Epithelial cell of proximal tubule (primary cell): ENCODE measurements around the gene EIF4A3. TPM values are rescaled to one million over a fixed set of nuclear protein-coding genes. Genes with fewer than 3 reads are reported as not detected.

ENCODE experiments used
- DNase-seq: peaks from one replicate; pipeline ENCODE4 v3.0.0-alpha.2; 2011; ENCODE audit warnings: low read depth
- H3K4me3 ChIP-seq: 2 replicates; pipeline ENCODE4 v1.5.1; 2011; ENCODE audit warnings: low read depth, mild to moderate bottlenecking, low read length
- total RNA-seq: library from RNA; depleted of rRNA; stranded (reverse); fragments of >200 nt; gene quantifications from 2 replicates; pipeline ENCODE4 v1.2.3, GENCODE V29; 2015
- TF ChIP-seq, protein P1 (sequence below): conservative IDR thresholded peaks from 2 replicates; pipeline ENCODE4 v1.5.1; 2012; ENCODE audit warnings: low read depth, mild to moderate bottlenecking, low read length

Gene EIF4A3
- total RNA-seq, 1 donor from 2014 or later = 122 TPM

DNA sequence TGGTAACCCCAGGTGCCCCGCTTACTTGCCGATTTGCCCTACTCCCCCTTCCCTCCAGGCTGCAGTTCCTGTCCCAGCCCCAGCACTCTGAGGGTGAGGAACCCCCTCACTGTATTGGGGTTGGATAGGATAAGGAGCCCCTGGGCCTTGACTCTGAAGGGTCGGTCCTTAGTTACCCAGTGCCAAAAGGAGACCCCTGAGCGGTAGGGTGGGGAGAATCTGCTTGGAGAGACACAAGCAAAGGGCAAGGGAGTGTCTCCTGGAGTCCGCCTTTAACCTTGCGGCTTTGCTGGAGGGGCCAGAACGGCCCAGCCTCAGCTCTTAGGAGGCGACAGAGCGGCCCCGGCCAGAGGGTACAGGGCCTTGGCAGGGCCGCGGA, 35.9 kb upstream of the EIF4A3 start:
- H3K4me3 ChIP-seq = no peak overlapping the region
- TF ChIP-seq, protein P1, sequence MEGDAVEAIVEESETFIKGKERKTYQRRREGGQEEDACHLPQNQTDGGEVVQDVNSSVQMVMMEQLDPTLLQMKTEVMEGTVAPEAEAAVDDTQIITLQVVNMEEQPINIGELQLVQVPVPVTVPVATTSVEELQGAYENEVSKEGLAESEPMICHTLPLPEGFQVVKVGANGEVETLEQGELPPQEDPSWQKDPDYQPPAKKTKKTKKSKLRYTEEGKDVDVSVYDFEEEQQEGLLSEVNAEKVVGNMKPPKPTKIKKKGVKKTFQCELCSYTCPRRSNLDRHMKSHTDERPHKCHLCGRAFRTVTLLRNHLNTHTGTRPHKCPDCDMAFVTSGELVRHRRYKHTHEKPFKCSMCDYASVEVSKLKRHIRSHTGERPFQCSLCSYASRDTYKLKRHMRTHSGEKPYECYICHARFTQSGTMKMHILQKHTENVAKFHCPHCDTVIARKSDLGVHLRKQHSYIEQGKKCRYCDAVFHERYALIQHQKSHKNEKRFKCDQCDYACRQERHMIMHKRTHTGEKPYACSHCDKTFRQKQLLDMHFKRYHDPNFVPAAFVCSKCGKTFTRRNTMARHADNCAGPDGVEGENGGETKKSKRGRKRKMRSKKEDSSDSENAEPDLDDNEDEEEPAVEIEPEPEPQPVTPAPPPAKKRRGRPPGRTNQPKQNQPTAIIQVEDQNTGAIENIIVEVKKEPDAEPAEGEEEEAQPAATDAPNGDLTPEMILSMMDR = no peak
- DNase-seq = no peak

DNA sequence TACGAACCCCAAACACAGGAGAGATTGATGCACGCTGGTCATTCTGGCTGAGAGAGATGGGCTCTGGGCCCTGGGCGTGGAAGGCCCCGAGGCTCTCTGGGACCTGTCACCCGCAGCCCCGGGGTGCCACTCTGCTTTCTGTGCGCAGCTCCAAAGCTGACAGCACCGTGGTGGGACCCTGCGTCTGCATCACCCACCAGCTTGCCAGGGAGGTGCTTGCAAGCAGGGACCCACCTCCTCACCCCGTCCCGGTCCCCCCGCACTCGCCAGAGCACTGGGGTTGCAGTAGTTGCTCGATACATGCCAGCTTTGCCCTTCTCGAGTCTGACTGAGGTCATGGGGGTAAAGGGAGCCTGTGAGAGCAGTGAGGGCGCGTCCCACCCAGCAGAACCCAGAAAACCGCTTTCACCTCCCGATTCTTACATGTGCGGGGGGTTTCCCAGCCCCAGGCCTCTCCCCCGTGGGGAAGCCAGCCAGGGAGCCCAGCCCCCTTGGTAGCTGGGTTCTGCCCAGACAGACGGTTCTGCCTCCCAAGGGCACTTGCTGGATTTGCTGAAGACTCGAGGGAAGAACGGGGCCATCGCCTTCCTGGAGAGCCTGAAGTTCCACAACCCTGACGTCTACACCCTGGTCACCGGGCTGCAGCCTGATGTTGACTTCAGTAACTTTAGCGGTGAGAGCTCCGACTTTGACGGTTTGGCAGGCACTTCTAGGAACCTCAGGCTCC, 35.4 kb upstream of the EIF4A3 start:
- DNase-seq = no peak
- TF ChIP-seq, protein P1 = no peak

DNA sequence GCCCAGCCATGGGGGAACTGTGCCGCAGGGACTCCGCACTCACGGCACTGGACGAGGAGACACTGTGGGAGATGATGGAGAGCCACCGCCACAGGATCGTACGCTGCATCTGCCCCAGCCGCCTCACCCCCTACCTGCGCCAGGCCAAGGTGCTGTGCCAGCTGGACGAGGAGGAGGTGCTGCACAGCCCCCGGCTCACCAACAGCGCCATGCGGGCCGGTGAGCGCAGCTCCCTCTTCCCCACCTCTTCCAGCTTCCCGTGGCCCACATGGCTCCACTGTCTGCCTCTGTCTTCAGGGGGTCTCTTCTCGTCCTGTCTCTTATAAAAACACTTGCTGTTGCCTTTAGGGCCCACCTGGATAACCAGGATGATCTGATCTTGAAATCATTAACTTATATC, 34.5 kb upstream of the EIF4A3 start:
- no peak overlapping the region for H3K4me3 ChIP-seq
- TF ChIP-seq, protein P1 = no peak
- DNase-seq = no peak

More for the DNA sequence above, 35.4 kb upstream of the EIF4A3 start:
- no peak overlapping the region for H3K4me3 ChIP-seq

DNA sequence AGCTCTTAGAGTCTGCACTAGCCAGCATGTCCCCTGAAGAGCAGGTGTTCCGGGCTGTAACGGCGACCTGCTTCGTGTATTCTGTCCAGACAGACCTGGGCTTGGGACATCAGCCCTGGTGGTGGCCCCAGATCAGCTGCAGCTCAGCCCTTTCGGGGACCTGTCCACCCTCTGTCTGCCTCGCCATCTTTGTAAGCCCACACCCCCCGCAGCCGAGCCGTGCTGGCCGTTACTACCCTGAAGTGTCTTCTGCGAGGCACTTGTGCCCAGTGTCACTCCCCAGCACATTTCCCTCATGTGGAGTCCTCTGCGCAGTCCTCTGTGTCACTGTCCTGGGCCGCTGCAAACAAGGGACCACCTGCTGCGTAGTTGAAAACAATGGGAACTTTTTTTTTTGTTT, 33.3 kb upstream of the EIF4A3 start:
- no peak overlapping the region for H3K4me3 ChIP-seq
- TF ChIP-seq, protein P1 = no peak
- DNase-seq = no peak

DNA sequence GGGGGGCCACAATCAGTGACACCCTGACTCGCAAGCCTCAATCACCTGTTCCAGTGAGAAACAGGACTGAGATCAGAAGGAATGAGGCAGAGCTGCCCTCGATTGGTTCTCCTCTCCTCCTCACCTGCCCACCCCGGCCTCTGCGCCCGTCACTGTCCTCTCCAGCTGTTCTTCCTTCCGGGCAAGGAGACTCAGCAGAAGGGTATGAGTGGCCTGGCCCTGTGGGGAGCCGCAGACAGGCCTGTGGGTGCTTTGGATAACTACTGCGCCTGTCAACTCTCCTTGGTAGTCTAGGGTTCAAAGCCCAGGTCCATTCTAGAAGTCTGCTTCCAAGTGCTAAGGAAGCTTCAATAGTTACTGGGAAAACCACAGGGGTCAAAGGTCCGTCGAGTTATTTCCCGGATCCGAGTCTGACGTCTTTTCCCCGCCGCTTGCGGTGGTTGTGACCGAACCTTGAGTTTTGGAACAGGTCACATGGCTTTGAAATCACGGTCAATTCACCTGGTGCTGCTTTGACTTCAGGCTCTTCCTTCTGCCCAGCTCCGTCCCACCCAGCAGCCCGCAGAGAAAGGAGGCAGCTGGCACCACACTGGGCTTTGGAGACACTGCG, 31.2 kb upstream of the EIF4A3 start:
- no peak for DNase-seq
- TF ChIP-seq, protein P1 = no peak
- no peak overlapping the region for H3K4me3 ChIP-seq

DNA sequence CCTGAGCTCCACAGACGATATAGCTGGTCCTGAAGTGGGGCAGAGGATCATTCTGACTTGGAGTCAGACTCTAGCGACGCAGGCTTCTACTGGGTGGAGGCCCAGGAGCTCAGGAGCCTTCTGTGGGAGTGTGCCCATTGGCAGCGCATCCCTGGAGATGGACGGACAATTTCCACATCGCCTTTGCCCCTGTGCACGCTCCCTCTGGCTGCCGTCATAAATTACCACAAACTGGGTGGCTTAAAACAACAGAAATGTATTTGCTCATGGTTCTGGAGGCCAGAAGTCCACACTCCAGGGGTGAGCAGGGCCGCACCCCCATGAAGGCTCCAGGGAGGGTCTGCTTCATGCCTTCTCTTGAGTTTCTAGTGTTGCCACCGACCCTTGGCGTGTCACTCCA, 29.8 kb upstream of the EIF4A3 start:
- TF ChIP-seq, protein P1 = no peak
- H3K4me3 ChIP-seq = no peak overlapping the region
- DNase-seq = no peak

DNA sequence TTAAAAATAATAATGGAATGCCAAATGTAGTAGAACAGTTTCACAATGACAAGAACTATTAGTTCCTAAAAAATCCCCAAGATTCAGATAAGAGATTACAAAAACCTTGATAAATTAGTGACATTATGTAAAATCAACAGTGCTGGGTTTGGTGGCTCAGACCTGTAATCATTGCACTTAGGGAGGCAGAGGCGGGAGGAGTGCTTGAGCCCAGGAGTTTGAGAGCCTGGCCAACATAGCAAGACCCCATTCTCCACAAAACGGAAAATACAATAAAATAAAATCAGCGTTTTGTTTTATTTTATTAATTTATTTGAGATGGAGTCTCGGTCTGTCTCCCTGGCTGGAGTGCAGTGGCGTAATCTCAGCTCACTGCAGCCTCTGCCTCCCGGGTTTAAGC, 27.0 kb upstream of the EIF4A3 start:
- DNase-seq = no peak
- TF ChIP-seq, protein P1 = no peak
- no peak overlapping the region for H3K4me3 ChIP-seq
